GM12878 (cell line): Measurements from ENCODE around the gene AP4E1.

Experiments used
- BMI1 ChIP-seq: fragments of 450-650 bp; IDR thresholded peaks from 2 replicates; pipeline ENCODE4 v1.6.1; 2016; ENCODE audit warnings: mild to moderate bottlenecking, moderate library complexity, borderline replicate concordance
- CEBPB ChIP-seq, 2 experiments: fragments of 150-350 bp in 1 of 2; IDR thresholded peaks; 2 replicates each; pipeline ENCODE4 v1.6.1; 2012 to 2014; ENCODE audit warnings: low read depth in 2 of 2, low read length in 2 of 2, borderline replicate concordance in 1 of 2, inconsistent platforms in 1 of 2
- ZNF274 ChIP-seq: IDR thresholded peaks from one replicate; pipeline ENCODE4 v1.8.0; 2011; ENCODE audit not compliant: insufficient read length, insufficient read depth

- TF ChIP-seq ZNF274: no peak
- TF ChIP-seq BMI1: no peak
- TF ChIP-seq CEBPB (IDR thresholded peaks at IDR 0.05; ENCODE audit: borderline replicate concordance in 1 of 2, low read depth in 2 of 2, low read length in 2 of 2): no peak
These were observed 68.7 kb downstream of the AP4E1 start for GRCh38 chr15:50977162-50977561.
